GM19351 (cell line): ENCODE measurements around the gene FGF21.
"Not testable (repeated sequence)": the region's sequence is repeated elsewhere in the genome, so short reads cannot be mapped to it uniquely, and the experiment has no call there.

Source experiments
- ATAC-seq: cut with Tn5 transposase; IDR thresholded peaks from one replicate; pipeline ENCODE4 v1.9.1; 2021; ENCODE audit warnings: mild to moderate bottlenecking, moderate library complexity; ENCODE audit not compliant: unreplicated experiment

FGF21 gene

DNA sequence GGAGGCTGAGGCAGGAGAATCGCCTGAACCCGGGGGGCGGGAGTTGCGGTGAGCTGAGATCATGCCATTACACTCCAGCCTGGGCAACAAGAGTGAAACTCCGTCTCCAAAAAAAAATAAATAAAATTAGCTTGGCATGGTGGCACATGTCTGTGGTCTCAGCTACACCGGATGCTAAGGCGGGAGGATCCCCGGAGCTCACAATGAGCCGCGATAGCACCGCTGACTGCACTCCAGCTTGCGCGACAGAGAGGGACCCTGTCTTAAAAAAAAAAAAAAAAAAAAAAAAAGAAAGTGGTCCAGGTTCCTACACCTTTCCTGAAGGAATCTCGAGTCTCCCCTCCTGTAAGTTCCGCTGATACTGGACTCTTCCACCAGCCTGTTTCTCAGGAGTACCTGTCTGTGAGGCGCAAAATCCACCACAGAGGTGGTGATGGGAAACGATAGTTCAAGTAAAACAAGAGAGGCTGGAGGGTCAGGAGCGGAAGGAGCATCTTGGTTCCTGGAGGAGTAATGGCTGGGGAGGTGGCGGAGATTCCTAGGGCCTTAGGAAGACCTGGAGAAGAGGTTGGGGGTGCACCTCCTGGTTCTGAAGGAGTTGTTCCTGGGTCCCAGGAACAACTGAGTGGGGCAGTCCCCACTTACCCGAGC is 3.4 kb upstream of the FGF21 start:
- no peak for ATAC-seq

GRCh38 chr19:48752496-48753365 is 2.6 kb upstream of the FGF21 start, which contains the start of gene FUT1:
FUT1 (minus strand) TSS chr19:48752641; CDS start chr19:48751281, 1,360 bp downstream.
- no peak for ATAC-seq

- ATAC-seq, result no peak
Observed at GRCh38 chr19:48755787-48756186, 463 bp downstream of the FGF21 start.

DNA sequence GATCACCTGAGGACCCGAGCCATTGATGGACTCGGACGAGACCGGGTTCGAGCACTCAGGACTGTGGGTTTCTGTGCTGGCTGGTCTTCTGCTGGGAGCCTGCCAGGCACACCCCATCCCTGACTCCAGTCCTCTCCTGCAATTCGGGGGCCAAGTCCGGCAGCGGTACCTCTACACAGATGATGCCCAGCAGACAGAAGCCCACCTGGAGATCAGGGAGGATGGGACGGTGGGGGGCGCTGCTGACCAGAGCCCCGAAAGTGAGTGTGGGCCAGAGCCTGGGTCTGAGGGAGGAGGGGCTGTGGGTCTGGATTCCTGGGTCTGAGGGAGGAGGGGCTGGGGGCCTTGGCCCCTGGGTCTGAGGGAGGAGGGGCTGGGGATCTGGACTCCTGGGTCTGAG is 888 bp downstream of the FGF21 start:
- no peak for ATAC-seq

GRCh38 chr19:48756686-48757085 is 1.4 kb downstream of the FGF21 start:
- no peak for ATAC-seq

DNA sequence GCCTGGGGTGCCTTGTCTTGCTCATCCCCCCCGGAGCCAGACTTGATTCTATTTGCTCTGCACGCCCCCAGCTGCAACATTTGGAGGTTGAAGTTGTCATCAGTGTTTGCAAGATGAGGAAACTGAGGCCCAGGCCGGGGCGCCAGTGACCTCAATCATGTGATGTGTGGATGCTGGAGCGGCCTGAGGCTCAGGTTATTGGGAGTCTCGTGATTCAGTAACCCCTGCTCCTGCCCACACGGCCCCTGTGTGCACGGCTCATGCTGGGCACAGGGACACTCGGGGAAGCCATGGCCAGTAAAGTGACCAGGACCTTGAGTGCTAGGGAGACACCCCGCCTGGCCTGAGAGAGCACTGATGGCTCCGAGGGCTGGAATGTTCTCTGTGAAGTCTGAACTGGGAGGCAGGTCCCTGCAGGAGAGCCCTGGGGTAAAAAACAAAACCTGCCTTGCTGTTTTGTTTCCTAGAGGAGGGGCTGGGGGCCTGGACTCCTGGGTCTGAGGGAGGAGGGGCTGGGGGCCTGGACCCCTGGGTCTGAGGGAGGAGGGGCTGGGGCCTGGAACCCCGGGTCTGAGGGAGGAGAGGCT is 1.9 kb downstream of the FGF21 start:
- no peak for ATAC-seq

DNA sequence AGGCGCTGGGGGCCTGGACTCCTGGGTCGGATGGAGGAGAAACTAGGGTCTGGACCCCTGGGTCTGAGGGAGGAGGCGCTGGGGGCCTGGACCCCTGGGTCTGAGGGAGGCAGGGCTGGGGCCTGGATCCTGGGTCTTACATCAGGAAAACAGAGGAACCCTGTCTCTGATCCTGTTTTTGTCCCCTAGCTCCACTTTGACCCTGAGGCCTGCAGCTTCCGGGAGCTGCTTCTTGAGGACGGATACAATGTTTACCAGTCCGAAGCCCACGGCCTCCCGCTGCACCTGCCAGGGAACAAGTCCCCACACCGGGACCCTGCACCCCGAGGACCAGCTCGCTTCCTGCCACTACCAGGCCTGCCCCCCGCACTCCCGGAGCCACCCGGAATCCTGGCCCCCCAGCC is 2.4 kb downstream of the FGF21 start:
- ATAC-seq, result no peak

DNA sequence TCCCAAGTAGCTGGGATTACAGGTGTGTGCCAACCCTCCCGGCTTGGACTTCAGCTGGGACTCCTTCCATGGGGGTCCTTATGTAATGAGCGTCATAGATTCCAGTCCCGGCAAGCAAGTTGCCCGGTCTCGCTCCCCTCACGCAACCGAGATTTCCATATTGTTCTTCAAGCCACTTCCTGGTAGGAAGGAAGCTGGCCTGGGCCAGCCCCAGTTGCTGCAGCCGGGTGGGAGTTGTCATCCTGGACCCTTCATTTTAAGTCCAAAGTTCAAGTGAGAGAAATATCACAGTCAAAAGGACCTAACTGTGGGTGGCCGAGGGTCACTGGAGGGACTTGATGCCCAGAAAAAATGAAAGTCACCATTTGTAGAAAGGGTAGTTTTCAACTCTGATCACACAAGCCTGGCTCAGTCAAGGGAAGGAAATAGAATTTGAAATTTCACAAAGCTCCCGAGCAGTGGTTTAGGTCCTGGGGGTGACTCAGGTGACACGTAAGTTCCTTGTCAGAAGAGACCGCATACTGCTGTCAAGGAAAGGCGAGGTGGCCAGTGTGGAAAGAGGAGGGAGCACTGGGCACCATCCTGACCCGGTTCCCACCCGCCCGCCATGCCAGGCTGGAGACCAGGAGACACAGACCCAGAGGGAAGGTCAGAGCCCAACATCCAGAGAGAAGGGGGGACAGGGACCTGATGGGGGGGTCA is 5.3 kb downstream of the FGF21 start:
- ATAC-seq, result no peak

DNA sequence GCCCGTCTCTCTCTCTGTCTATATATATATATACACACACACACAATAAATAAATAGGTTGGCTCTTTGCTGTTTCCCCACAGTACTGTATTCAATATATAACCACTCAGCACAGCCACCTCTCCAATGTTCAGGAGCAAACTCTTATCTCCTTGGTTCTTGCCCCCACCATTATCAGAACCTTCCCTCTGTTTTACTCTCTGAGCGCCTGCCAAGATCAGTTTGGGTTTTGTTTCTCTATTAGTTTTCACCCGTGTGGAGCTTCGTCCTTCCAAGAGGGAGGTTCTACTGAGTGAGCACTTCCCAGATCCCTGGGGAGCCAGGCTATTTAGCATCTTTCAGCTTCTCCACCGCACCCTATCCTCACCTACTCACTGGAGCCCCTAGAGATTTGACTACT is 10.5 kb downstream of the FGF21 start:
- ATAC-seq, result not testable (repeated sequence)

- ATAC-seq, result not testable (repeated sequence)
Observed at GRCh38 chr19:48768171-48768753, 12.9 kb downstream of the FGF21 start.

DNA sequence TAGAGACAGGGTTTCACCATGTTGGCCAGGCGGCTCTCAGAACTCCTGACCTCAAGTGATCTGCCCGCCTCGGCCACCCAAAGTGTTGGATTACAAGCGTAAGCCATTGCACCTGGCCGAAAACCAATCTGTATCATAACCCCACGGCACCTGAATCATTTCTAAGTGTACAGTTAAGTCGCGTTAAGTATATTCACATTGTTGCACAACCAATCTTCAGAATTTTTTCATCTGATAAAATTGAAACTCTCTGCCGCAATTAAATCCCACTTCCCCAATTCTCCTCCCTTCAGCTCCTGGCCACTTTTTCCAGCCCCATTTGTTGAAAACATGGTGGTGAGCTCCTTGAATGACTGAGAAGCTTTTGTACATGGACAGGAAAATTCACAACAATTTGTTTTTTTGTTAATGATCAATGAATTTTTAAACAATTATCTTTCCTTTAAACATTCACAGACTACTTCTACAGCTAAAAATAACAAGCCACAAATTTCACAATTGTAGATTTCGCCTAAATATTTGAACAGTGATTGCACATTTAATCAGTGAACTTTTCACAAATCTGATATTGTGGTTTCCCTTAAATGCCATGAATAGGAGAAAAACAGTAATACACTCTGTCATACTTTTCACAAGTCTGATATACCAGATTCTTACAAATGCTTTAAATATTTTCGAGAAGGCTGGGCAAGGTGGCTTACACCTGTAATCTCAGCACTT is 13.8 kb downstream of the FGF21 start:
- no peak for ATAC-seq

DNA sequence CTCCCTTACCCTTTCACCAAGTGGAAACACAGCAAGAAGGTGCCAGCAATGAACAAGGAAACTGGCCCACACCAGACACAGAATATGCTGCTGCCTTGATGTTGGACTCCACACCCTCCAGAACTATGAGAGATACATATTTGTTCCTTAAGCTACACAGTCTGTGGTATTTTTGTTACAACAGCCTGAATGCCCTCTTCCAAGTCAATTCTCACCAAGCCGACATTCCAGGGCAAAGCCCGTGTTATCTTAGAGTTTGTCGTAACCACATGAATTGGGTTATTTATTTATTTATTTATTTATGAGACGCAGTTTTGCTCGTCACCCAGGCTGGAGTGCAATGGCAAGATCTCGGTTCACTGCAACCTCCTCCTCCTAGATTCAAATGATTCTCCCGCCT is 14.9 kb downstream of the FGF21 start:
- no peak for ATAC-seq

DNA sequence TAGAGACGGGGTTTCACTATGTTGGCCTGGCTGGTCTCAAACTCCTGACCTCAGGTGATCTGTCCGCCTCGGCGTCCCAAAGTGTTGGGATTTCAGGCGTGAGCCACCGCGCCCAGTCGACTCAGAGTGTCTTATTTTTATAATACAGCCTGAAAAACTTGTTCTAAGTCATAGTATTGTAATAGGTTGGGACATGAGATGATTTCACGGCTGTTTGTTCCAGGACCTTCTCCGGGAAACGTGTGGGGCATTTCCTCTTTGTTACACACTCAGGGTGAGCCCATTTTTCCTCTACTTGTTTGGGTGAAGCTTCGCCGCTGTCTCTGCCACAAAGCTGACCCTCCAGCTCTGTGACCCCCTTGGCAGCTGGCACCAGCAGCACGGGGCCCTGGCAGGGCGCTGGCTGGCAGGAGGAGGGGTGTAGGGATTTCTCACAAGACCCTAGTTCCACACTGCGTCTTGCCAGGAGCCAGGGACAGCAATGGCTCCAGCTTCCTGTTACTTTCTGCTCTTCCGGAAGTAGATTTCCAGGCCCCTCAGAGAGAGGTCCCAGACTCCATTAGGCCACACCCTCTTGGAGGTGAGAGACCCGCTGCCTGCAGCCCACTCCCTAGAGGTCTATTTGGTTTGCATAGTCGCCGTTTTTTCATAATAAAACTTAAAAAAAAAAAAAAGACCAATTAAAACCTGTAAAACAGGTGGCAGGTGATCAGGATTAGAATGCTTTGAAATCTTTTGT is 15.6 kb downstream of the FGF21 start:
- ATAC-seq, result no peak

GRCh38 chr19:48772503-48772953 is 17.2 kb downstream of the FGF21 start:
- no peak for ATAC-seq

DNA sequence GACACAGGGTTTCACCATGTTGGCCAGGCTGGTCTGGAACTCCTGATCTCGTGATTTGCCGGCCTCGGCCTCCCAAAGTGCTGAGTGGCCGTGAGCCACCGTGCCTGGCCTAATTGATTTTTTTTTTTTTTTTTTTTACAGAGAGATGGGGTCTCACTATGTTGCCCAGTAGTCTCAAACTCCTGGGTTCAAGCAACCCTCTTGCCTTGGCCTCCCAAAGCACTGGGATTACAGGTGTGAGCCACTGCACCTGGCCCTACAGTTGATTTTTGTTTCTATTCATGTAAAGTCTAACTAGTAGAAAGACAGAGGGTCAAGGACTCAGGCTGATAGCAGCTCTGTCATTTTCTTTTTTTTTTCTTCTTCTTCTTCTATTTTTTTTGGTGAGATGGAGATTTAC is 21.8 kb downstream of the FGF21 start:
- ATAC-seq, result no peak

GRCh38 chr19:48777720-48778119 is 22.4 kb downstream of the FGF21 start:
- ATAC-seq, result no peak

DNA sequence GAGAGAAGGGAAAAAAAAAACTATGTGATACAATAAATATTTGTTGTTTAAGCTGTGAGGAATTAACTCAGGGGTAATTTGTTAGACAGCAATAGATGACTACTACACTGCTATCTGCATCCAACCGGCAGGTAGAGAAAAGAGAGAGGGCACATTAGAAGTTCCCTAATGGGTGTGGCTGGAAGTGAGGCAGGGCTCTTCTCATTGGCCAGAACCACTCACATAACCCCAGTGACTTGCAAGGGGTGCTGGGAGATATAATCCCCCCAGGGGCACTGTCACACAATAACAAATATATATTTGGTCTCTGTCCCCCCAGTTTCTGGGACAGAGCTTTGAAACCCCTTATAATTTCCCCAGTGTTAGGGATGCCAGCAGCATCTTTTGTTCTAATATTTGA is 24.3 kb downstream of the FGF21 start:
- no peak for ATAC-seq

DNA sequence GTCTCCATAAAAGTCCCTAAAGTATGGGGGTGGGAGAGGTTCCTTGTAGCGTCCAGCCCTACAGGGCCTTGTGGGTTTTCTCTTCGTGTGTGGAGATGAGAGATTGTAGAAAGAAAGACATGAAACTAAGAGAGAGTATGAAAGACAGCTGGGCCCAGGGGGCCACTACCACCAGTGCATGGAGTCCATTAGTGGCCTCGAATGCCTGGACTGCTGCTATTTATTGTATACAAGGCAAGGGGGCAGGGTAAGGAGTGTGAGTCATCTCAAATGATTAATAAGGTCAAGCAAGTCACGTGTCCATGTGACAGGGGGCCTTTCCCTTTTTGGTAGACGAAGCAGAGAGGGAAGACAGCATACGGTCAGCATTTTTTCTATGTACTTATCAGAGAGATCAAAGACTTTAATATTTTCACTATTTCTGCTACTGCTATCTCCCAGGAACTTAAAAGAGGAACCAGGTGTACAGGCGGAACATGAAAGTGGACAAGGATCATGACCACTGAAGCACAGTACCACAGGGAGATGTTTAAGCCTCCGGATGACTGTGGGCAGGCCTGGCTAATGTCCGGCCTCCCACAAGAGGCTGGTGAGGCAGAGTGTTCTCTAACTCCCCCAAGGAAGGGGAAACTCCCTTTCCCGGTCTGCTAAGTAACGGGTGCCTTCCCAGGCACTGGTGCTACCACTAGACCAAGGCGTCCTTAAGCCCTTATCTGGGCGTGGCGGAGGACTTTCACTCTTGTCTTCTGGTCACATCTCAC is 25.5 kb downstream of the FGF21 start:
- ATAC-seq, result no peak

DNA sequence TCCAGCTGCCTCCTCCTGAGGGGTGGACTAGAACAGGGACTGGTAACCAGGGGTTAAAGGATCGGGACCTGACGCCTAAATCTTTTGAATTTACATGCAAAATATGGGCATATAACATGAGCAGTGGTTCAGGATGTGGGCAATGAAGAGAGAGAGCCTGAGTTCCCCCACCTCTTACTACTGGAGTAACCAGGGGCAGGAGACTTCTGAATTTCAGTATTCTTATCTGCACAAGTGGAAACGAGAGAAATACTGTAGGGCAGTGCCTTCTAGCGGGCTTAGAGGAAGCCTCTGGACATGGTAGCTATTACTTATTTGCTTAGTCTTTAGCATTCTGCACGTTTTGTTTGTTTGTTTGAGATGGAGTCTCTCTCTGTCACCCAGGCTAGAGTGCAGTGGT is 29.2 kb downstream of the FGF21 start:
- no peak for ATAC-seq
